NCI-H1105 treated with DMSO at 0.1 percent for 48 hours (cell line): Measurements from ENCODE around the gene CLBA1.
A peak's percentile ranks its signal among the peaks of the same experiment; 100 is the strongest.
"Not testable (repeated sequence)": the region's sequence is repeated elsewhere in the genome, so short reads cannot be mapped to it uniquely, and the experiment has no call there.

Source experiments
- DNase-seq: peaks from one replicate; lab custom pipeline; 2025; lab: John Stamatoyannopoulos, UW

CLBA1 gene

GRCh38 chr14:104985675-104986486, at the start of gene CLBA1:
TSS of gene CLBA1 (plus strand) at chr14:104985788. CDS start at chr14:104986432, 644 bp downstream.
- peak; percentile 84 for DNase-seq

- DNase-seq = no peak
Observed at GRCh38 chr14:104935955-104936354, 49.6 kb upstream of the CLBA1 start.

GRCh38 chr14:104936361-104937155, 49.0 kb upstream of the CLBA1 start:
- DNase-seq = no peak

- no peak for DNase-seq
Observed at GRCh38 chr14:104937161-104937560, 48.4 kb upstream of the CLBA1 start.

GRCh38 chr14:104937694-104938365, 47.8 kb upstream of the CLBA1 start:
- DNase-seq = no peak

- no peak for DNase-seq
Observed at GRCh38 chr14:104938436-104938835, 47.2 kb upstream of the CLBA1 start.

- DNase-seq = no peak
Observed at GRCh38 chr14:104938960-104939359, 46.6 kb upstream of the CLBA1 start.

- no peak for DNase-seq
Observed at GRCh38 chr14:104939666-104940410, 45.8 kb upstream of the CLBA1 start.

GRCh38 chr14:104940526-104941150, 45.0 kb upstream of the CLBA1 start:
- no peak for DNase-seq

- DNase-seq = no peak
Observed at GRCh38 chr14:104941508-104942365, 43.9 kb upstream of the CLBA1 start.

- DNase-seq = no peak
Observed at GRCh38 chr14:104942586-104942985, 43.0 kb upstream of the CLBA1 start.

- DNase-seq = not testable (repeated sequence)
Observed at GRCh38 chr14:104943216-104944015, 42.2 kb upstream of the CLBA1 start.

- not testable (repeated sequence) for DNase-seq
Observed at GRCh38 chr14:104944016-104944308, 41.6 kb upstream of the CLBA1 start.

GRCh38 chr14:104944436-104945205, 41.0 kb upstream of the CLBA1 start:
- not testable (repeated sequence) for DNase-seq

GRCh38 chr14:104945266-104945665, 40.3 kb upstream of the CLBA1 start:
- DNase-seq = not testable (repeated sequence)

GRCh38 chr14:104945986-104946965, 39.3 kb upstream of the CLBA1 start:
- not testable (repeated sequence) for DNase-seq

GRCh38 chr14:104947201-104947600, 38.4 kb upstream of the CLBA1 start:
- not testable (repeated sequence) for DNase-seq
